ENCODE data around the gene SPATA16. TPM values are rescaled to one million over a fixed set of nuclear protein-coding genes. Genes with fewer than 3 reads are reported as not detected.
"Not testable (repeated sequence)": the region's sequence is repeated elsewhere in the genome, so short reads cannot be mapped to it uniquely, and the experiment has no call there.

SPATA16 gene
- total RNA-seq (not detected), polyA plus RNA-seq (ENCODE audit: insufficient read length in 6 of 6) (not detected)
- long read RNA-seq, donor 1: 0 reads
- long read RNA-seq, donor 2: 0 reads
- long read RNA-seq, donor 3: 0 reads
- long read RNA-seq, donor 4: 0 reads
- long read RNA-seq, donor 5: 0 reads
- long read RNA-seq, donor 6: 0 reads
- long read RNA-seq, donor 7: 0 reads
- long read RNA-seq, donor 8: 0 reads
- long read RNA-seq, donor 9: 0 reads
- long read RNA-seq, donor 10: 0 reads
- long read RNA-seq, donor 11: 0 reads
- long read RNA-seq, donor 12: 0 reads

DNA sequence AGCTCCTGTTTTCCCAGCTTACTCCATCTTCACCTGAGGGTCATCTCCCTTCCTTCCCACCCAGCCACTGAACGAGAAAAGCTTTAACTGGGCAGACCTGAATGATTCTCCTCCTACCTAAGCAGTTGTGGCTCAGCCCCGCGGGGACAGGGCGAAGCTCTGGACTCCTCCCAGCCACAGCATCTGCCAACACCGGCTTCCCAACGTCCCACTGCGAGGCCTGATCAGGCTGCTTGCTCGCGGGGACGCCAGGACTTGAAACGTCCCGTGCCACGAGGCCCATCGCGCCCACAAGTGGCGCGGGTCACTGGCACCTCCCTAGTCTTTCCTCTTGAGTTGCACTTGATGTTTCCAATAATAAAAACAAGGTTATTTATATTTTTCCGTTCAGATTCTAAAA, at the start of gene SPATA16:
Gene SPATA16 (minus strand): TSS at position 250 of the 400 bp plus-strand sequence. CDS start 23,504 bp downstream, outside the sequence.
- Histone ChIP-seq H3K4me1 (no peaks in the 10 kb centered on the region), H3K9me3 (no peaks in the 10 kb centered on the region), H3K27ac (no peak within 1 kb of the TSS), H3K36me3 (no peaks in the 10 kb centered on the region), H3K27me3 (no peaks in the 10 kb centered on the region), H3K4me3 (no peak within 1 kb of the TSS)
- ATAC-seq (no peak), DNase-seq (peak in 1 of 4 donors; percentile 74)
- TF ChIP-seq, protein P1, sequence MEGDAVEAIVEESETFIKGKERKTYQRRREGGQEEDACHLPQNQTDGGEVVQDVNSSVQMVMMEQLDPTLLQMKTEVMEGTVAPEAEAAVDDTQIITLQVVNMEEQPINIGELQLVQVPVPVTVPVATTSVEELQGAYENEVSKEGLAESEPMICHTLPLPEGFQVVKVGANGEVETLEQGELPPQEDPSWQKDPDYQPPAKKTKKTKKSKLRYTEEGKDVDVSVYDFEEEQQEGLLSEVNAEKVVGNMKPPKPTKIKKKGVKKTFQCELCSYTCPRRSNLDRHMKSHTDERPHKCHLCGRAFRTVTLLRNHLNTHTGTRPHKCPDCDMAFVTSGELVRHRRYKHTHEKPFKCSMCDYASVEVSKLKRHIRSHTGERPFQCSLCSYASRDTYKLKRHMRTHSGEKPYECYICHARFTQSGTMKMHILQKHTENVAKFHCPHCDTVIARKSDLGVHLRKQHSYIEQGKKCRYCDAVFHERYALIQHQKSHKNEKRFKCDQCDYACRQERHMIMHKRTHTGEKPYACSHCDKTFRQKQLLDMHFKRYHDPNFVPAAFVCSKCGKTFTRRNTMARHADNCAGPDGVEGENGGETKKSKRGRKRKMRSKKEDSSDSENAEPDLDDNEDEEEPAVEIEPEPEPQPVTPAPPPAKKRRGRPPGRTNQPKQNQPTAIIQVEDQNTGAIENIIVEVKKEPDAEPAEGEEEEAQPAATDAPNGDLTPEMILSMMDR (IDR thresholded peaks at IDR 0.05): no peak
- intact Hi-C loops (cut with DNase I): no loop called here

DNA sequence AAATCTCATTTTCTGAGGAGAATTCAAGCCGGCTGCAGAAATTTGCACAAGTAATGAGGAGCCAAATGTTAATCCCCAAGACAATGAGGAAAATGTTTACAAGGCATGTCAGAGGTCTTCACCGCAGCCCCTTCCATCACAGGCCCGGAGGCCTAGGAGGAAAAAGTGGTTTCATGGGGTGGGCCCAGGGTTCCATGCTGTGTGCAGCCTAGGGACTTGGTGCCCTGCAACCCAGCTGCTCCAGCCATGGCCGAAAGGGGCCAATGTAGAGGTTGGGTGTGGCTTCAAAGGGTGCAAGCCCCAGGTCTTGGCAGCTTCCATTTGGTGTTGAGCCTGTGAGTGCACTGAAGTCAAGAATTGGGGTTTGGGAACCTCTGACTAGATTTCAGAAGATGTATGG, 42.0 kb upstream of the SPATA16 start:
- H3K27ac ChIP-seq; intact Hi-C loops (cut with DNase I); H3K4me3 ChIP-seq; H3K9me3 ChIP-seq; H3K36me3 ChIP-seq; DNase-seq; H3K4me1 ChIP-seq; ATAC-seq; H3K27me3 ChIP-seq: not testable (repeated sequence)

DNA sequence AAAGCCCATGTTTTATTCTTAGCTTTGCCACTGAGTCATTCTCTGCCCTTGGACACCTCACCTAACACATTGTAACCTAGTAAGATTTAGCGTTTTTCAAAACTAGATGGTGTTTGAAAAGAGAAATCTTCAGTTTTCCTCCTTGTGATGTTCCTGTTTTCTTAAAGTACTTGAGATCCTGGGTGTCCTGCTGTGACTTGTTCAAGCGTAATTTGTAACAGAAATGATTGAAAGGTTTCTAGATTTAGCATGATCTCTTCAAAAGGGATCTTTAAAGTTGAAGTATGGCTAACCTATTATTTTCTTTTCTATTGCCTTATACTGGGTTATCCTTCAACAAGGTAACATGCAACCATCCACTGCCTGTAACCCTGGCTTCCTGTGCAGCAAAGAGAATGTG, 32.6 kb upstream of the SPATA16 start:
- TF ChIP-seq, protein P1 (IDR thresholded peaks at IDR 0.05): no peak
- Histone ChIP-seq H3K27me3 (no peaks in the 10 kb centered on the region), H3K36me3 (no peaks in the 10 kb centered on the region), H3K4me1 (no peaks in the 10 kb centered on the region), H3K4me3 (no peak overlapping the region), H3K9me3 (no peaks in the 10 kb centered on the region), H3K27ac (no peak overlapping the region)
- DNase-seq: no peak
- intact Hi-C loops (cut with DNase I): no loop called here
- no peak for ATAC-seq

- H3K36me3 ChIP-seq; ATAC-seq; H3K9me3 ChIP-seq; H3K4me3 ChIP-seq; H3K27ac ChIP-seq; H3K27me3 ChIP-seq; intact Hi-C loops (cut with DNase I); DNase-seq; H3K4me1 ChIP-seq: not testable (repeated sequence)
These were observed 18.1 kb upstream of the SPATA16 start for GRCh38 chr3:173159139-173159538.

GRCh38 chr3:173156533-173156932, 15.5 kb upstream of the SPATA16 start:
- H3K36me3 ChIP-seq; intact Hi-C loops (cut with DNase I); DNase-seq: not testable (repeated sequence)

DNA sequence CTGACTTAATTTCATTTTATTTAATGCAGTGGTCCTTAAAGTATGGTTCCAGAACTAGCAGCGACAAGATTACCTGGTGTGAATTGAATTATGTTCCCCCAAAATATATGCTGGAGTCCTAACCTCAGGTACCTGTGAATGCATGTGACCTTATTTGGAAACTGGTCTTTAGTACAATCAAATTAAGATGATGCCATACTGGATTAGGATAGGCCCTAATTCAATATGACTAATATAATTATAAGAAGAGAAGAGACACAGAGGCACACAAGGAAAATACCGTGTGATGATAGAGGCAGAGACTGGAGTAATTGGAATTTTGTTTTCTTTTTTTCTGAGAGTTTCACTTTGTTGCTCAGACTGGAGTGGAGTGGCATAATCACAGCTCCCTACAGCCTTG, 12.6 kb upstream of the SPATA16 start:
- intact Hi-C loops (cut with DNase I): no loop called here
- no peak overlapping the region for H3K27ac ChIP-seq
- no peaks in the 10 kb centered on the region for H3K36me3 ChIP-seq
- no peak for DNase-seq
- peaks cover 0 to 2% of the 10 kb centered on the region in 2 donors for H3K9me3 ChIP-seq
- no peaks in the 10 kb centered on the region for H3K27me3 ChIP-seq
- H3K4me1 ChIP-seq: no peaks in the 10 kb centered on the region
- TF ChIP-seq, protein P1 (IDR thresholded peaks at IDR 0.05): no peak
- no peak overlapping the region for H3K4me3 ChIP-seq
- no peak for ATAC-seq

More at GRCh38 chr3:173156533-173156932, 15.5 kb upstream of the SPATA16 start:
- H3K4me1 ChIP-seq, ATAC-seq, H3K9me3 ChIP-seq, H3K4me3 ChIP-seq, H3K27me3 ChIP-seq, H3K27ac ChIP-seq: not testable (repeated sequence)

GRCh38 chr3:173139420-173139819, 1.6 kb downstream of the SPATA16 start:
- no peaks in the 10 kb centered on the region for H3K4me1 ChIP-seq
- intact Hi-C loops (cut with DNase I): no loop called here
- ATAC-seq: no peak
- TF ChIP-seq, protein P1 (IDR thresholded peaks at IDR 0.05): no peak
- H3K9me3 ChIP-seq: no peaks in the 10 kb centered on the region
- H3K27ac ChIP-seq: no peak overlapping the region
- no peak overlapping the region for H3K4me3 ChIP-seq
- DNase-seq: no peak
- no peaks in the 10 kb centered on the region for H3K27me3 ChIP-seq
- no peaks in the 10 kb centered on the region for H3K36me3 ChIP-seq
